ENCODE results near the gene LSMEM2. TPM values are rescaled to one million over a fixed set of nuclear protein-coding genes. Genes with fewer than 3 reads are reported as not detected.

Gene LSMEM2
- total and polyA plus RNA-seq, 2 of the 8 experiments (the other 6 are each of a cell fraction or from before 2014, with no cell fraction given), result 0.58 to 0.68 TPM

- TF ChIP-seq SIRT6 (IDR thresholded peaks at IDR 0.05; ENCODE audit: low read length), result no peak
Measured at GRCh38 chr3:50293079-50293801, 14.4 kb downstream of the LSMEM2 start (continued).
